ENCODE results near the gene BRI3. TPM values are rescaled to one million over a fixed set of nuclear protein-coding genes. Genes with fewer than 3 reads are reported as not detected.
A peak's percentile ranks its signal among the peaks of the same experiment; 100 is the strongest.

The BRI3 gene
- total RNA-seq, 1 donor: 59.6 TPM

GRCh38 chr7:98251601-98252424 lies 29.7 kb upstream of the BRI3 start, which contains the start of gene TECPR1:
TSS of gene TECPR1 (minus strand) at chr7:98252232. CDS start at chr7:98246146, 6,086 bp downstream.
- TF ChIP-seq CTCF (IDR thresholded peaks at IDR 0.05; ENCODE audit: insufficient read depth, low read depth, low read length): no peak

GRCh38 chr7:98252425-98253054 lies 28.9 kb upstream of the BRI3 start:
- no peak for TF ChIP-seq CTCF (IDR thresholded peaks at IDR 0.05; ENCODE audit: insufficient read depth, low read depth, low read length)
- peak; percentile 26 for DNase-seq (ENCODE audit: low read depth)
- H3K4me3 ChIP-seq (ENCODE audit: low read depth, low read length): peak overlapping the region; percentile 89

More at GRCh38 chr7:98251601-98252424, 29.7 kb upstream of the BRI3 start, which contains the start of gene TECPR1:
- peak within 1 kb of the TSS; percentile 89 for H3K4me3 ChIP-seq (ENCODE audit: low read depth, low read length)
- peak; percentile 93 for DNase-seq (ENCODE audit: low read depth)

- no peak for DNase-seq (ENCODE audit: low read depth)
- H3K4me3 ChIP-seq (ENCODE audit: low read depth, low read length): no peak overlapping the region
- no peak for TF ChIP-seq CTCF (IDR thresholded peaks at IDR 0.05; ENCODE audit: insufficient read depth, low read depth, low read length)
Observed at GRCh38 chr7:98254516-98254915, 27.0 kb upstream of the BRI3 start.

- no peak overlapping the region for H3K4me3 ChIP-seq (ENCODE audit: low read depth, low read length)
- no peak for DNase-seq (ENCODE audit: low read depth)
- TF ChIP-seq CTCF (IDR thresholded peaks at IDR 0.05; ENCODE audit: insufficient read depth, low read depth, low read length): no peak
Observed at GRCh38 chr7:98254951-98255610, 26.4 kb upstream of the BRI3 start.

- DNase-seq (ENCODE audit: low read depth): no peak
- TF ChIP-seq CTCF (IDR thresholded peaks at IDR 0.05; ENCODE audit: insufficient read depth, low read depth, low read length): no peak
- H3K4me3 ChIP-seq (ENCODE audit: low read depth, low read length): no peak overlapping the region
Observed at GRCh38 chr7:98256431-98256830, 25.1 kb upstream of the BRI3 start.

- TF ChIP-seq CTCF (IDR thresholded peaks at IDR 0.05; ENCODE audit: insufficient read depth, low read depth, low read length): no peak
- no peak for DNase-seq (ENCODE audit: low read depth)
- no peak overlapping the region for H3K4me3 ChIP-seq (ENCODE audit: low read depth, low read length)
Observed at GRCh38 chr7:98257701-98258100, 23.8 kb upstream of the BRI3 start.
